Measurements from ENCODE around the gene NKX2-2. TPM values are rescaled to one million over a fixed set of nuclear protein-coding genes. Genes with fewer than 3 reads are reported as not detected.

Gene NKX2-2
- total and polyA plus RNA-seq, 2 of the 8 experiments (the other 6 are each of a cell fraction or from before 2014, with no cell fraction given): not detected

DNA sequence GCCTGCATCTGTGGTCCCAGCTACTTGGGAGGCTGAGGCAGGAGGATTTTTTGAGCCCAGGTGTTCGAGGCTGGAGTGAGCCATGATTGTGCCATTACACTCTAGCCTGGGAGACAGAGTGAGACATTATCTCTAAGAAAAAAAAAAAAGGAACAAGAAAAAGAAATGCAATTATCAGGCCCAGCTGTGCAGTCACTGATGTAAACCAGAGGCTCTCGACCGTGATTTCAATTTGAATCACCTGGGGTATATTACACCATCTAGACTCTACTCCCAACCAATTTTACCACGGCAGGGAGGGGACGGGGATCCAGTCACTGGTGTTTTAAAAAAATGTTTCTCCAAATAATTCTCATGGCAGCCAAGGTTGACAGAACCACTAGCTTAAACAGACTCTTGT is 48.8 kb upstream of the NKX2-2 start:
- no peak overlapping the region for H3K4me2 ChIP-seq (ENCODE audit: insufficient read depth in 1 of 2, low read depth in 2 of 2, low read length in 2 of 2)
- TF ChIP-seq RXRA (IDR thresholded peaks at IDR 0.05; ENCODE audit: insufficient read depth, low read depth, low read length) (no peak), CHD1 (IDR thresholded peaks at IDR 0.05; ENCODE audit: low read depth, low read length) (no peak), CBX5 (IDR thresholded peaks at IDR 0.05; ENCODE audit: low read depth, low read length) (no peak), JUND (IDR thresholded peaks at IDR 0.05; ENCODE audit: low read length) (no peak), CTBP2 (IDR thresholded peaks at IDR 0.05; ENCODE audit: borderline replicate concordance, insufficient read depth, insufficient read length, low read length) (no peak), KDM4A (IDR thresholded peaks at IDR 0.05; ENCODE audit: low read depth, low read length, severe bottlenecking) (no peak)
- TF ChIP-seq, protein P1, sequence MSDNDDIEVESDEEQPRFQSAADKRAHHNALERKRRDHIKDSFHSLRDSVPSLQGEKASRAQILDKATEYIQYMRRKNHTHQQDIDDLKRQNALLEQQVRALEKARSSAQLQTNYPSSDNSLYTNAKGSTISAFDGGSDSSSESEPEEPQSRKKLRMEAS (IDR thresholded peaks at IDR 0.05): no peak

More for the DNA sequence above, 48.8 kb upstream of the NKX2-2 start:
- Histone ChIP-seq H2BK20ac (ENCODE audit: low read length) (no peak overlapping the region), H3K4me1 (replicated peaks in 1 of 4; ENCODE audit: control insufficient read depth in 3 of 4, insufficient read depth in 4 of 4, low read length in 3 of 4) (no peaks in the 10 kb centered on the region), H4K5ac (ENCODE audit: insufficient read length, low read depth, low read length) (no peak overlapping the region), H4K91ac (replicated peaks; ENCODE audit: insufficient read length, low read length) (no peak overlapping the region), H4K8ac (ENCODE audit: extremely low read depth, insufficient read depth, low read length) (no peak overlapping the region), H3K4ac (replicated peaks; ENCODE audit: insufficient read length, low read depth, low read length) (no peak overlapping the region), H3K9me3 (ENCODE audit: insufficient read depth in 2 of 2, low read depth in 1 of 2, low read length in 1 of 2) (no peaks in the 10 kb centered on the region), H3K79me1 (ENCODE audit: low read depth, low read length) (no peaks in the 10 kb centered on the region), H3K23me2 (ENCODE audit: low read depth, low read length) (no peaks in the 10 kb centered on the region), H2BK120ac (replicated peaks; ENCODE audit: low read depth, low read length) (no peak overlapping the region), H3K23ac (ENCODE audit: insufficient read length) (no peak overlapping the region), H3K27me3 (replicated peaks in 1 of 4; ENCODE audit: control insufficient read depth in 3 of 4, extremely low read depth in 1 of 4, insufficient read depth in 3 of 4, low read length in 3 of 4) (no peaks in the 10 kb centered on the region), H3K4me3 (ENCODE audit: extremely low read depth in 1 of 4, insufficient read depth in 2 of 4, low read depth in 3 of 4, low read length in 4 of 4) (no peak overlapping the region), H3K79me2 (ENCODE audit: control insufficient read depth in 1 of 2, insufficient read depth in 2 of 2, low read length in 2 of 2) (no peaks in the 10 kb centered on the region), H3K18ac (ENCODE audit: extremely low read depth, low read length) (no peak overlapping the region), H2BK15ac (ENCODE audit: low read length) (no peak overlapping the region), H3K27ac (ENCODE audit: low read depth, low read length) (no peak overlapping the region), H2AK5ac (ENCODE audit: low read depth, low read length) (no peak overlapping the region), H2BK5ac (ENCODE audit: low read depth, low read length) (no peak overlapping the region), H2AFZ (ENCODE audit: low read length) (no peak overlapping the region), H3K36me3 (ENCODE audit: control insufficient read depth in 2 of 4, insufficient read depth in 4 of 4, low read length in 3 of 4) (no peaks in the 10 kb centered on the region), H3K56ac (replicated peaks; ENCODE audit: insufficient read length, low read depth, low read length) (no peak overlapping the region), H2BK12ac (ENCODE audit: low read depth, low read length) (no peak overlapping the region), H3K14ac (ENCODE audit: insufficient read length) (no peak overlapping the region), H3K9ac (replicated peaks in 1 of 4; ENCODE audit: extremely low read depth in 1 of 4, low read depth in 3 of 4, low read length in 3 of 4) (no peak overlapping the region), H4K20me1 (replicated peaks in 1 of 2; ENCODE audit: control insufficient read depth in 1 of 2, insufficient read depth in 2 of 2, low read length in 2 of 2) (no peaks in the 10 kb centered on the region)
- CTCF ChIA-PET (ENCODE audit: partially characterized antibody): interaction anchor here (0.7 to 2.2 kb wide), 8 partner anchors 9 to 57 kb away, joined by 3 to 11 read pairs (median 4); no protein-coding TSS in a partner anchor
- POLR2A ChIA-PET (ENCODE audit: partially characterized antibody): no interaction called here
- DNase-seq (ENCODE audit: low read depth in 1 of 2, low spot score in 2 of 2) (no peak), FAIRE-seq (no peak)
- 97% methylated on average over 5 of the region's 5 CpGs; no CpG with 5 or more reads in 1 of the 2 experiments for WGBS, 2 experiments (ENCODE audit: extremely low coverage in 1 of 2, insufficient coverage in 1 of 2, insufficient read length in 1 of 2, insufficient replicate concordance in 2 of 2, low coverage in 1 of 2, low lambda C conversion rate in 2 of 2, missing lambda C conversion rate in 1 of 2)
